Measurements from ENCODE around the gene CEP63.

- TF ChIP-seq, protein P1, sequence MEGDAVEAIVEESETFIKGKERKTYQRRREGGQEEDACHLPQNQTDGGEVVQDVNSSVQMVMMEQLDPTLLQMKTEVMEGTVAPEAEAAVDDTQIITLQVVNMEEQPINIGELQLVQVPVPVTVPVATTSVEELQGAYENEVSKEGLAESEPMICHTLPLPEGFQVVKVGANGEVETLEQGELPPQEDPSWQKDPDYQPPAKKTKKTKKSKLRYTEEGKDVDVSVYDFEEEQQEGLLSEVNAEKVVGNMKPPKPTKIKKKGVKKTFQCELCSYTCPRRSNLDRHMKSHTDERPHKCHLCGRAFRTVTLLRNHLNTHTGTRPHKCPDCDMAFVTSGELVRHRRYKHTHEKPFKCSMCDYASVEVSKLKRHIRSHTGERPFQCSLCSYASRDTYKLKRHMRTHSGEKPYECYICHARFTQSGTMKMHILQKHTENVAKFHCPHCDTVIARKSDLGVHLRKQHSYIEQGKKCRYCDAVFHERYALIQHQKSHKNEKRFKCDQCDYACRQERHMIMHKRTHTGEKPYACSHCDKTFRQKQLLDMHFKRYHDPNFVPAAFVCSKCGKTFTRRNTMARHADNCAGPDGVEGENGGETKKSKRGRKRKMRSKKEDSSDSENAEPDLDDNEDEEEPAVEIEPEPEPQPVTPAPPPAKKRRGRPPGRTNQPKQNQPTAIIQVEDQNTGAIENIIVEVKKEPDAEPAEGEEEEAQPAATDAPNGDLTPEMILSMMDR (IDR thresholded peaks at IDR 0.05) = no peak
- no peak for TF ChIP-seq POLR2A (IDR thresholded peaks at IDR 0.05)
Measured at GRCh38 chr3:134441321-134441720, 44.5 kb upstream of the CEP63 start.
